Measurements from ENCODE around the gene ABHD16A. TPM values are rescaled to one million over a fixed set of nuclear protein-coding genes. Genes with fewer than 3 reads are reported as not detected.

ABHD16A gene
- total RNA-seq (2014; rRNA removed; shearing (Covaris generic)) = 18.8 and 22.4 TPM in 2 replicates

GRCh38 chr6:31702819-31703716, at the start of gene ABHD16A:
TSS of gene ABHD16A (minus strand) at chr6:31703324. CDS start at chr6:31703281, 43 bp downstream.
- DNase-seq = peak; percentile 97 to 98
- Histone ChIP-seq H3K27me3 (no peaks in the 10 kb centered on the region), H3K9me3 (replicated peaks) (no peaks in the 10 kb centered on the region), H3K4me1 (peaks cover 10% of the 10 kb centered on the region), H3K27ac (peak within 1 kb of the TSS; percentile 68), H3K4me3 (peak within 1 kb of the TSS; percentile 79), H3K36me3 (no peaks in the 10 kb centered on the region)

GRCh38 chr6:31752739-31753319, 49.7 kb upstream of the ABHD16A start:
- H3K4me3 ChIP-seq = no peak overlapping the region
- H3K9me3 ChIP-seq (replicated peaks) = no peaks in the 10 kb centered on the region
- no peak overlapping the region for H3K27ac ChIP-seq
- no peaks in the 10 kb centered on the region for H3K4me1 ChIP-seq
- no peaks in the 10 kb centered on the region for H3K27me3 ChIP-seq
- no peak for DNase-seq
- no peaks in the 10 kb centered on the region for H3K36me3 ChIP-seq

GRCh38 chr6:31750411-31751022, 47.4 kb upstream of the ABHD16A start:
- Histone ChIP-seq H3K36me3 (no peaks in the 10 kb centered on the region), H3K27ac (no peak overlapping the region), H3K4me1 (no peaks in the 10 kb centered on the region)

GRCh38 chr6:31749301-31750036, 46.3 kb upstream of the ABHD16A start:
- DNase-seq = no peak
- H3K27ac ChIP-seq = no peak overlapping the region
- no peaks in the 10 kb centered on the region for H3K36me3 ChIP-seq
- no peaks in the 10 kb centered on the region for H3K9me3 ChIP-seq (replicated peaks)
- H3K27me3 ChIP-seq = no peaks in the 10 kb centered on the region
- H3K4me3 ChIP-seq = no peak overlapping the region
- H3K4me1 ChIP-seq = no peaks in the 10 kb centered on the region

More at GRCh38 chr6:31750411-31751022, 47.4 kb upstream of the ABHD16A start:
- H3K9me3 ChIP-seq (replicated peaks) = no peaks in the 10 kb centered on the region
- DNase-seq = no peak
- H3K4me3 ChIP-seq = no peak overlapping the region
- no peaks in the 10 kb centered on the region for H3K27me3 ChIP-seq

GRCh38 chr6:31744422-31744821, 41.3 kb upstream of the ABHD16A start:
- no peaks in the 10 kb centered on the region for H3K36me3 ChIP-seq

GRCh38 chr6:31742894-31743293, 39.8 kb upstream of the ABHD16A start:
- DNase-seq = no peak
- Histone ChIP-seq H3K27ac (no peak overlapping the region), H3K9me3 (replicated peaks) (no peaks in the 10 kb centered on the region), H3K4me3 (no peak overlapping the region), H3K36me3 (no peaks in the 10 kb centered on the region), H3K4me1 (peaks cover 9% of the 10 kb centered on the region), H3K27me3 (no peaks in the 10 kb centered on the region)

More at GRCh38 chr6:31744422-31744821, 41.3 kb upstream of the ABHD16A start:
- Histone ChIP-seq H3K4me3 (no peak overlapping the region), H3K9me3 (replicated peaks) (no peaks in the 10 kb centered on the region), H3K27ac (no peak overlapping the region), H3K27me3 (no peaks in the 10 kb centered on the region), H3K4me1 (no peaks in the 10 kb centered on the region)
- no peak for DNase-seq

GRCh38 chr6:31741815-31742214, 38.7 kb upstream of the ABHD16A start:
- Histone ChIP-seq H3K9me3 (replicated peaks) (no peaks in the 10 kb centered on the region), H3K4me1 (peaks cover 17% of the 10 kb centered on the region), H3K36me3 (no peaks in the 10 kb centered on the region), H3K4me3 (no peak overlapping the region), H3K27ac (no peak overlapping the region), H3K27me3 (no peaks in the 10 kb centered on the region)
- no peak for DNase-seq

- no peaks in the 10 kb centered on the region for H3K27me3 ChIP-seq
- no peak for DNase-seq
- no peaks in the 10 kb centered on the region for H3K36me3 ChIP-seq
- H3K4me1 ChIP-seq = peaks cover 19% of the 10 kb centered on the region
- H3K27ac ChIP-seq = peak overlapping the region; percentile 89
- no peaks in the 10 kb centered on the region for H3K9me3 ChIP-seq (replicated peaks)
- peak overlapping the region; percentile 62 for H3K4me3 ChIP-seq
Measured at GRCh38 chr6:31740397-31741223, 37.5 kb upstream of the ABHD16A start.

GRCh38 chr6:31739639-31740396, 36.7 kb upstream of the ABHD16A start, which contains the start of gene MSH5:
TSS of gene MSH5 (plus strand) at chr6:31740005. CDS start at chr6:31740467, 462 bp downstream.
- Histone ChIP-seq H3K27me3 (no peaks in the 10 kb centered on the region), H3K9me3 (replicated peaks) (no peaks in the 10 kb centered on the region), H3K36me3 (no peaks in the 10 kb centered on the region), H3K4me1 (peaks cover 19% of the 10 kb centered on the region), H3K27ac (peak within 1 kb of the TSS; percentile 89), H3K4me3 (peak within 1 kb of the TSS; percentile 62)
- DNase-seq = peak; percentile 98 to 99

GRCh38 chr6:31737991-31738979, 35.2 kb upstream of the ABHD16A start:
- Histone ChIP-seq H3K9me3 (replicated peaks) (no peaks in the 10 kb centered on the region), H3K27ac (peak overlapping the region; percentile 70), H3K36me3 (peaks cover 10% of the 10 kb centered on the region), H3K4me1 (peaks cover 23% of the 10 kb centered on the region), H3K4me3 (peak overlapping the region; percentile 31), H3K27me3 (no peaks in the 10 kb centered on the region)
- peak; percentile 67 to 80 for DNase-seq

- Histone ChIP-seq H3K36me3 (peaks cover 18% of the 10 kb centered on the region), H3K4me3 (peak overlapping the region; percentile 63)
- peak; percentile 66 to 71 for DNase-seq
Measured at GRCh38 chr6:31737315-31737990, 34.3 kb upstream of the ABHD16A start.

More at GRCh38 chr6:31737315-31737990, 34.3 kb upstream of the ABHD16A start:
- Histone ChIP-seq H3K9me3 (replicated peaks) (no peaks in the 10 kb centered on the region), H3K27ac (peak overlapping the region; percentile 70), H3K4me1 (peaks cover 23% of the 10 kb centered on the region), H3K27me3 (no peaks in the 10 kb centered on the region)
